Stimulated activated CD4-positive, alpha-beta T cell treated with anti-CD3 and anti-CD28 coated beads, Interleukin-12 subunit alpha, Interleukin-12 subunit beta, amount 100 ng/mL, for 4 hours (primary cell): ENCODE measurements around the gene SNRPD3.
"Not testable (repeated sequence)": the region's sequence is repeated elsewhere in the genome, so short reads cannot be mapped to it uniquely, and the experiment has no call there.

Experiments used
- DNase-seq: peaks from one replicate; pipeline ENCODE4 v3.0.0-alpha.2; 2020

The SNRPD3 gene

DNA sequence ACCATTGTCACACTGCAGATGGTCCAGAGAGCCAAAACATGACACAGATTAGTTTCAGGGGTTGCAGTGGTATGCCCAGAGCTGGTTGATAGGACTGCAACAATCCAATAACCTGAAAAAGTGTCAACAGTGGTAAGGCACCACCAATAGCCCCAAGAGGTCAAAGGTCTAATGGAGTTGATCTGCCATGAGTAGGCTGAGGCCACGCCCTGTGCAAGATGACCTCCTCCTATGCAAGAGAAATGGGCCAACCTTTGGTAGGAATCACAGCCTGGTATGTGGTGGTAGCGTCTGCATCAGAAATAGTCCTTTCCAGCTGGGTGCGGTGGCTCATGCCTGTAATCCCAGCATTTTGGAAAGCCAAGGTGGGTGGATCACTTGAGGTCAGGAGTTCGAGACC, 20.5 kb upstream of the SNRPD3 start:
- no peak for DNase-seq

DNA sequence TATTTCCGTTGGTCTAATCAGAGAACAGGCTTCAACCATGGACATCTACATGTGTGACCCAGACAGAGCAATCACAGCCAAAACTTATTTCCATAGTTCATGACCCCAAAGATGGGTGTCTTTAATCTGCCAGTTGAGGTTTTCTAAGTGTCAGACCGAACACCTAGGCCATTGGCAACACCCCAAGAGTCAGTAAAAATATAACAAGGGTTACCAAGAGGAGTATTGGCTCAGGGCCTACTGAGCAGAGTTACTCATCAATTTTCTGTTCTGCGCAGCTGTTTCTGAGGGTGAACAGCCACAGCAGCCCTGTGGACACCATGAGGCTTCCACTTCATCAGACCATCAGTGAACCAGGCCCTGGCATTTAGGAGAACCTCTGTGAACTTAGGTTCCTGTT, 19.7 kb upstream of the SNRPD3 start:
- no peak for DNase-seq

DNA sequence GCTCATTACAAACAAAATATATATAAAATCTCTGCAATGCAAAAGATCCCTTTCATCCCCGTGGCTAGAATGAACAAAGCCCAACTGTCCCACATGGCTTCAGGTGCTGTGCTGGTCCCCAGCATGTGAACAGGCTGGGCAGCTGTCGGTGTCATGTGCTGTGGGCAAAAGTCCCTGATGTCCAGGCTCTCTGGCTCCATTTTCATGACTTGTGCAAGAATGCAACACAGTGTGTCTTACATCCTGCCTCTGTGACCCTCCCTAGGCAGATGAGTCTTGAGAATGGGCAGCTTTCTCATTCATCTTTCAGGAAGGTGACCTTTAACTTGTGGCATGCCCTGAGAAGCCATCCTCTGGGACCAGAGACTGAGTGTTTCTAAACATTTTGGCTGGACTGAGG, 15.3 kb upstream of the SNRPD3 start:
- DNase-seq, result no peak

DNA sequence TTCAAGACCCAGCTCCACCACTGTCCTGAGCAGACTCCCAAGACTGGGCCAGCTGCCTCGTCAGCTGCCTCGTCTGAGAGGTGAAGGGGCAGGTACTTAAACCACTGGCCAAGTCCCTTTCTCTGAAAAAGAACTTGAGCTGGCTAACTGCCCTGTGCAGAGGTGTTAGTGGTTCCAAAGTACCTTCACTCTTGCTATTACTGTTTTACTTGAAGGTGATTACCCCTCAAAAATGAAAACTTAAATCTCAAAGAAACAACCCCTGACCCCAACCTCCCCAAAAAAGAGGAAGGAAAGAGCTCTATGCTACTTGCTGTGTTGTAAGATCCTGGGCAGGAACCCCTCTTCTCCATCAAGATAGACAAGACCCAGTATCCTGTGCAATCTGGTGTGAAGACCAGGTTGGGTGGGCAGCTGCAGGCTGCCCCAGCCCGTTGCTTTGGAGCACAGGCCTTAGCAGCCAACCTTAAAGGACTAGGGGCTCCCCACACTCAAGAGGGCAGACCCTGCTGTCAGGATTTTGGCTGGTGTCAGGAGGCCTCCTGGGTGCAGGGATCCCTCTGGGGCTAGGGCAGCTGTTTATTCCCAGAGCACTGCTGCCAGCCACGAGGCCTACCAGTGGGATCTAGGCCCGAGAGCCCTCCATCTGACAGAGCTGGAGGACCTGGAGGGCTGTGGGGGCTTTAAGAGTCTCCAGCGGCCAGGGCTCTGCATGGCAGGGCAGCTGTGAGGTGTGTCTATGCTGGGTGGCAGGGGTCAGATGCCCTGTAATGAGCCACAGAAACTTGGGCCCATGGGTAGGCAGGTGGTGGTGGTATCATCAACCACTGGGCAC, 13.9 kb upstream of the SNRPD3 start:
- DNase-seq, result no peak

DNA sequence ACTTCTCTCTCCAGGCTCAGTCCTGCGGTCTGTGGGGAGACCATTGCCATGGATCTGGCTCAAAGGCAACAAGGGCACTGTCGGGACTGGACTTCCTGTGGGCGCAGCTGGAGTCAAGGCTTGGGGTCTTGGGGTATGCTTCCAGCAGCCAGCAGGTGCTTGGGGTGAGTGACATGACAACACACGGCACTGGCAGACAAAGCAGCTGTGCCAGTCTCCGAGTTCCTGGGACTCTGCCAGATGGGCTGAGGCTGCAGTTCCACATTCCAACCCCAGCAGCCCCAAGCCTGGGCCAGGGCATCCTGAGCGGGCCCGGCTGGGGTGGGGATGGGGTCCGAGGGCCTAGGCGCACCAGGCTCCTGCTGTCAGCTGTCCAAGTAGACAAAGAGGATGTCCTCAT, 13.2 kb upstream of the SNRPD3 start:
- no peak for DNase-seq

DNA sequence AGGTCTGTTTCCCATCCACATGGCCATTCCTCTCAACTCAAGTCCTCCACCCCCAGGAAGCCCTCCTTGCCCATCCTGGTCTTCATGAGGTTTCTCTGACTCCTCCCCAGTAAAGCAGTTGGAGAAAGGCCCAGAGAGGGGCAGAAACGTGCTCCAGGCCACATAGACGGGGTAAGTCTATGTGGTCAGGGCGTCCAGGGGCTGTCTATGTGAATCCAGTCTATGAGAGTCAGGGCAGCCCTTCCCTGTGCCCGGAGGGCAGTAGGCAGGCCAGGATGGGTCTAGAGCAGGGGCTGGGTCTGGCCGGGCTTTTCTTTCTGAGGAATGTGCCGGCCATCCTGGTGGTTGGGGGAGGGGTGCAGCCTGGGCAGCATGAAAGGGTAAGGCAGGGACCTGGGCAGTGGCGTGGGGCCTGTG, 12.6 kb upstream of the SNRPD3 start:
- no peak for DNase-seq

DNA sequence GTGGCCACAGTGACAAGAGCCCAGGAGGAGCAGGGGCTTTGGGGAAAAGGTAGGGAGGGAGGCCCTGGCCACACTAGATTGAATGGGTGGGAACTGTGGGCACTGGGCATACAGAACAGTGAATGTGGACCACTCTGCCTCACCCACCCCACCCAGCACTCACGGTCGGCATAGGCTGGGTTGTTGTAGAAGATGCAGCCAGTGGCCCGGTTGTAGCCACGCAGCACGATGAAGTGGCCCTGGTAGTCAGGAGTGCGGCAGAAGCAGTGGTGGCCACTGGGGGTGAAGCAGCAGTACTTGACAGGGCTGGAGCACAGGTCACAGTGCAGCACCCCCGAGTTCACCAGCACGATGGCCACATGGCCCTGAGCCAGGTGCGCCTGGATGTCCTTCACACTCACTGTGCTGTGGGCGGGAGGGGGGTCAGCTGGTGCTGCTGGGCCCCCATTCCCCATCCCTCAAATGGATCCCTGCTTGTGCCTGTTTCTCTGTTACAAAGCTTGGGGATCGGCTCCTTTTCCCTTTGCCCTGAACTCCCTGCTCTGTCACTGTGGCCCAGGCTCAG, 12.0 kb upstream of the SNRPD3 start:
- no peak for DNase-seq

DNA sequence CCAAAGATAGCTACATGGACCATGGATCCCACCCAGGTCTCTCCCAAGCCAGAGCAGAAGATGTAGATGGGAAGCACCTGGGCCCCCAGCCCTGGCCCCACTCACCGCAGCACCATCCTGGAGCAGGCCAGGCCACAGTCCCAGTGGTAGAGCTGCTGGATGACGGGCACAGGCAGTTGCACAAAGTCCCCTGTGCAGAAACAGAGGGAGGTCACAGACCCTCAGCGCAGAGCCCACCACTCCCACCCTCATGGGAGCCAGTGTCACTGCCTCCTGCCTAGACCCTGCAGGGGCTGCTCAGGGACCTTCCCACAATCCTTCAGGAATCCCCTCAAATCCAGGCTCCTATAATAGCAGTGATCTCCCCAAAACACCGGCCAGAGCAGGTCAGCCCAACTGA, 7.0 kb upstream of the SNRPD3 start:
- DNase-seq, result no peak

DNA sequence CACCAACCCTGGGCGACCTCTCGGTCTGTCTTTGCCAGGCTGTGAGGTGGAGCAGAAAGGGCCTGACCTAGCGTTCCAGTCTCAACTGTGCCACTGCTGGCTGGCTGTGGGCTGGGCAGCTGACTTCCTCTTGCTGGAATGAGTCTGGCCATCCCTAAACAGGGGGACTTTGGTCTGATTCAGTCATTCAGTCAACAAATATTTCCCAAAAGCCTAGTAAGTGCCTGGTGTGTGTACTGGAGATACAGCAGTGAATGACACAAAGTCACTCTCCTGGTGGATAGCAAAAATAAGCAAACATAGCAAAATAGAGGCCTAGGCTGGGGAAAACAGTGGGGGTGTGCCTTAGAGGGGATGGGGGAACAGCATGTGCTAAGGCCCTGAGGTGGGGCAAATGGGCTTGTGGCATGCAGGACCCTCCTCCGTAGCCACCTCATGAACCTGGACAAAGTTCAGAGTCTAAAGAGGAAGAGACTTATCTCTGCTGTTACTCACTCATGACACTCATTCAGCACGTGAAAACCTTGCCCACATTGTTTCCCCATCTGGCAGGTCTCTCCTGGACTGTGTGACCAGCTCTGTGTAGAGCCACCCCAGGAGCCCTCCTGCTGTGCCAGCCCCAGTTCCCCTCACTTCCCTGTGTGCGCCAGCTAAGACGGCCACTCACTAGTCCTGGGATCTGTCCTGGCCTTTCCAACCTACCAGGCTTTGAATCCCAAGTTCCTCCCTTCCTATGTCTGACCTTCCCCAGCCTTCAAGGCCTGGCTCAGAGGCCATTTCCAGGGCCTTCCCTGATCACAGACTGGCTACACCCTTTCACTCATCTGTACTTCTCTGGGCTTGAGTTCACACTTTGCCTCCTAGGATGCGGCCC, 5.5 kb upstream of the SNRPD3 start:
- DNase-seq, result no peak

DNA sequence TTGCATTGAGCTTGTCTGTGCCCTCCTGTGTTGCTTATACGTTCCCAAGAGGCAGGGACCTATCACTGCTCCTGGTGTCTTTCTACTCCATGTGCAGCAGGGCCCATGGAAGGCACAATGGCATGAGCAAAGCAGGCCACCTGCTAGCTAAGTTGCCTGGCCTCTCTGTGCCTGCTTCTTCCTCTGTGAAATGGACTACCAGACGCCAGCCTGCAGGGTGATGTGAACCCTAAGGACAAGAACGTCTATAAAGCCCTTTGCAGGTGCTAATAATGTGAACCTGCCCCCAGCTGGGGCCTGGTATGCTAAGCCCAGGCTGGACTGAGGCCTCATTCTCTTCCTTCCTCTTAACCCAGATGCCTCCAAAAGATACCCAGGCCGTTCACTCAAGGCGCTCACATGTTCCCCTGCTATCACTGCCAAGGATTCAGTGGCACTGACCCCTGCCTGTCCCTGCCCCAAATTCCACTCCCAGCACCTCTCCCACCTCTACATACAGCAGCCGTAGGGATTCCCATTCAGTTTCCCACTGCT, 4.8 kb upstream of the SNRPD3 start:
- DNase-seq, result no peak

DNA sequence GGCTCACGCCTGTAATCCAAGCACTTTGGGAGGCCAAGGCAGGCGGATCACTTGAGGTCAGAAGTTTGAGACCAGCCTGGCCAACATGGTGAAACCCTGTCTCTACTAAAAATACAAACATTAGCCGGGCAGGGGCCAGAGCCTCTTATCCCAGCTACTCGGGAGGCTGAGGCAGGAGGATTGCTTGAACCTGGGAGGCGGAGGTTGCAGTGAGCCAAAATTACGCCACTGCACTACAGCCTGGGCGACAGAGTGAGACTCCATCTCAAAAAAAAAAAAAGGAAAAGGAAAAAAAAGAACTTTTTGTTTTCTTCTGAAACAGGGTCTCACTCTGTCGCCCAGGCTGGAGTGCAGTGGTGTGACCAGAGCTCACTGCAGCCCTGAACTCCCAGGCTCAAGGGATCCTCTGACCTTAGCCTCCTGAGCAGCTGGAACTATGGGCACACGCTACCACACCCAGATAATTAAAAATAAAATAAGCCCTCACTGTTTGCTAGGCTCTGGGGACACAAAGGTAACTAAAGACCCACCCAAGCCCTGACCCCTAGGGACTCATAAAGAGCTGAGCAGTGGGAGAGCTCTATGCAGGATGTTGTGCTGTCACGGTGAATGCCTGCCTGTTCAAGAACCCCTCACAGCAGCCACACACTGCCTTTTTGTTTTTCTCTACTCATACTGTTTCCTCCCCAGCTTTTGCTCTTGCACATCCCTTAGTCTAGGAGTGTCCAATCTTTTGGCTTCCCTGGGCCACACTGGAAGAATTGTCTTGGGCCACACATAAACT, 3.1 kb upstream of the SNRPD3 start:
- not testable (repeated sequence) for DNase-seq

DNA sequence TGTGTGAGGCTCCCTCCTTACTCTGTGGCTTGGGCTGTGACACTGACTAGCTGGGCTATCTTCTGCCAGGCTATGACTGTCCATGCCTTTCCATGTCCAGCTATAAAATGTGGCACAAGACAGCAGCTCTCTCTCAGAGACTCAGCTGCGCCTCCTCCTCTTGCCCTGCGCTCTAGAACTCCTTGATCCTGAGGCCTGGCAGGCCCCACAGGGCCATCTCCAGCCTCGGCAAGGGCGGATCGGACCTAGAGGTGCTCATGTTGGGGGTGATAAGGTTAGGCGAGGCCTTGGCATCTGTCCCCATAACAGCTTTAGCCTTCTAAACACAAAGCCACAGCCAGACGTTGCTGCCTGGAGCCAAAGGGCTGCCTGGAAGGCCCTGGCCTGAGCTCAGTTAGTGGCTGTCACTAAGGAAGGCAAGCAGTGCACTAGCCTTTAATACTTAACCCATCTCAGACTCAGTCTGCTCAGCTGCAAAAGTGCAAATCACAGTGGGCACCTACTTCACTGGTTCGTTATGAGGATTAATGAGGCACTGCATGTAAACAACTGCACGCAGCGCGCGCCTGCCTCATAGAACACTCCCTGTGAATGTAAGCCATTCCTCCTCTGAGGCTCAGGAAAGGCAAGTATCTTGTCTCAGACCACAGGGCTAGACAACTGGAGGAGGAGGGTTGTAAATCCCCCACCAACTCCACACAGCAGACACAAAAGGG, 2.0 kb upstream of the SNRPD3 start:
- no peak for DNase-seq

DNA sequence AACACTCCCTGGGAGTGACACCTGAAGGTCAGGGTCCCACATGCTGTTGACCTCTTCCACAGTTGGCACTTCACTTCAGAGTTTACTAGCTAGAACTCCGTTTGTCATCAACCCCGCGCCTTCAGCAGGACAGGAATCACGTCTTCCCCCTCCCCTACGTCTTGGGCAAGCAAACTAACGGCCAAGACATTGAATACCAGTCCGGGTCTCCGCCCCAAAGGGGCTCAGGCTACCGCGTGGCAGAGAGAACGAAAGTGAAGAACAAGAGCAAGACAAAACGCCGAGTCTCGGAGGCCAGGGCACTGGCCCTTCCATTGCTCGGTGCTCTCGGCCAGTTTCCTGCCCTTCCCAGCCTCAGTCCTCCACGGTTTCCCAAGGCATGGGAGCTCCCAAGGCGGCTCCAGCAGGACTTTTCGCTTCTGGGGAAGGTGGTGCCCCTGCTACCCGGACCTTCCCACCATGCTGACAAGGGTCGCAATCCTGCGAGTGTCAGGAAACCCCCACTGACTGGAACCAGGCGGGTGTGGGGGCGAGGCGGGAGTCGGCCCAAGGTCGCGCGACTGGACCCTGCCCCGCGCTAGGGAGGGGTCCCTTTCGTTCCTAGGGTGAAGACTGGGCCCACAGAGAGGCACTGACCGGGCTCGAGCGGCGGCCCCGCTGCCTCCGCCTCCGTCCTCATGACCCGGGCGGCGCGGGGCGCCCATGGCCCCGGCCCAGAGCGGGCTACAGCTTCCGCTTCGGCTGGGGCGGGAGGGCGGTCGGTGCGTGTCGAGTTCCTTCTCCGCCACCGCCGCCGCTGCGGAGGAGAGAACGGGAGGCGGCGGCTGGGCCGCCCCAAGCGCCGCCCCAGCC, 1.3 kb upstream of the SNRPD3 start, which contains the start of gene GUCD1:
Gene GUCD1 (minus strand): TSS at position 826 of the 852 bp plus-strand sequence. CDS start 147 bp downstream, at position 679.
- DNase-seq, result peak; percentile 22

DNA sequence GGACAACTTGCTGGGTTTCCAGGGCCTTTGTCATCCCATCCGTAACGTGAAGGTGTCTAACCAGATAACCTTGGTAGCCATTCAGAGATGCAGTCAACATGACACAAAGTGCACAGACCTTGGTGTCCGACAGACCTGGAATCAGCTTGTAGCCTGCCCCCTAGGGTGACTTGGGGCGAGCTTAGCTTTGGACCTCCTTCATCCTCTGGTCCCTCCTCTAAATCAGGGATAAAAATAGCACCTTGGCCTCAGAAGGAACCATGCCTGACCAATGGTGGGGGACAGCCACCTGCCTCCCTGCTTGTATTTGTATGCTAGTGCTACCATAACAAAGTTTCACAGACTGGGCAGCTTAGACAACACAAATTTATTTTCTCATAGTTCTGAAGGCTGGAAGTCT, 3.7 kb downstream of the SNRPD3 start:
- no peak for DNase-seq

DNA sequence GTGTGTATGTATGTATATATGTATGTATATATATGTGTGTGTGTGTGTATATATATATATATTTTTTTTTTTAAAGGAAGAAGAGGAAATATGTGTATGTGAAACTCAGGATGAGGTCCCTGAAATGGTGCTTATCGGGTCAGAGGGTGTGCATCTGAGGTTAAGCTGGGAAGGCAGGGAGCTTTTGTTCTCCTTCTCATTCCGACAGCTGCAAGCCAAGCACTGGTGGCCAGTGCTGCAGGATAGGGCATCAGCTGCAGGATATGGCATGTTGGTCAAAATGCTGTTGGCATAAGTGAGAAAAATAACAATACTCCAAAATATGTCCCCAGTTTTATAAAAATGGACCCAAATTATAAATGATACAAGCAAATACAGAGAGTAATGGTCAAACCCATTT, 7.4 kb downstream of the SNRPD3 start:
- no peak for DNase-seq

DNA sequence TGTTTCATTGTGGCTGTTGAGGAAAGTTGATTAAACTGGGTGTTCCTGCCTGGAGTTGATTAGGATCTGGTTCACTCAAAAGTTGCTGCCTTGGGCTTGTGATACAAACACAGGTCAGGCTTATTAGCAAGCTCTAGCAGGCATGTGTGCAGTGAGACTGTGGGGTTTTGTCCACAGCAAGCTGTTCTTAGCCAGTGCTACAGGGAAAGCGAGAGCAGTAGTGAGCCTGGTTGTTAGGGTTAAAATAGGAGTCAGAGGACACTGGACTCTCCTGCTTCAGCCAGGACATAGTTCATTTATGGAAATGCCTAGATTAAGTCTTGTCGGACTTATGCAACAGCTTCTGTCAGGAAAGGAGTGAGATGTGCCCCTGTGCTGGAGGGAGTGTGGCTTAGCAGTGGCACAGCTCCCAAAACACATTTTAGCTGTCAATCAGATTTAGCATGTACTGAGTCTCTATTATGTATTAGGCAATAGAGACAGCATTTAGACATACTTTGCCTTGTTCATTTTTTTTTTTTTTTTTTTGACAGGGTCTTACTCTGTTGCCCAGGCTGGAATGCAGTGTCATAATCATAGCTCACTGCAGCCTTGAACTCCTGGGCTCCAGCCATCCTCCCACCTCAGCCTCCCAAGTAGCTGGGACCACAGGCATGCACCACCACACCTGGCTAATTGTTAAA, 8.7 kb downstream of the SNRPD3 start:
- DNase-seq, result no peak

DNA sequence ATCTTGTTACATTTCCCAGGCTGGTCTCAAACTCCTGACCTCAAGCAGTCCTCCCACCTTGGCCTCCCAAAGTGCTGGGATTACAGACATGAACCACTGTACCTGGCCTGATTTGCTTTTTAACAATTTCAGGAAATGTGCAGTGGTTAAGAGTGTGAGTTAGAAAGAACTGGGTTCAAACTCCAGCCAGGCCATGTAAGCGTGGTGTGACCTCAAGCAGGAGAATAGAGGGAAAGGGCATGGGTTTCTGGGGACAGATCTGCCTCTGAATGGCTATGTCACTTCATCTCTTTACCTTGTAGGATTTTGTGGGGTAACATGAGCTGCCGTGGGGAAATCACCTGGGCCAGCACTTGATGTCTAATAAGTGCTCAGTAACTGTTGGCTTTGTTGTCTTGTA, 9.3 kb downstream of the SNRPD3 start:
- no peak for DNase-seq

DNA sequence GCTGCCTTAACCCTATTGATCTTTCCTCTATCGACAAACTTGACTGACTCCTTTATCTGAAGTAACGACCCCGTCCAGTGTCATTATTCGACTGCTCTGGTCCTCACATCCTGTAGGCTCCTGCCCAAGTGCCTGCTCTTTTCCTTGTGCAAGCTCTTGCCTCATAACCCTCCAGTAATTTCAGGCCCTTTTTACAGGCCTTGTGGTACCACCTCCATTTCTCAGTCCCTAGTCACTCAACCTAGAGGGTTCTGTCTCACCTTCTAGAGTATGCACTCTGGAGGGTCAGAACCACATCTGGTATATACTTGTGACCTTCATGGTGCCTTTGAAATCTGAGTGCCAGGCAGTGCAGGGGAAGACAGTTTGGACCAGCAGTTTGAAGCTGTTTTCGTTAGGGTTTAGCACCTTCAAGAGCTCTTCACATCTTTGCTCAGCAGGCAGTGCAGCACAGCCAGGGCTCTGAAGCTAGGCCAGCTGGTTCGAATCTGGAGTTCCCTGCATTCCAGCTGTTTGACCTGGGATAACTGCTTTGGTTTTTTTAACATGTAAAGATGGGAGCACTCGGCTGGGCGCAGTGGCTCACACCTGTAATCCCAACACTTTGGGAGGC, 11.2 kb downstream of the SNRPD3 start:
- no peak for DNase-seq

DNA sequence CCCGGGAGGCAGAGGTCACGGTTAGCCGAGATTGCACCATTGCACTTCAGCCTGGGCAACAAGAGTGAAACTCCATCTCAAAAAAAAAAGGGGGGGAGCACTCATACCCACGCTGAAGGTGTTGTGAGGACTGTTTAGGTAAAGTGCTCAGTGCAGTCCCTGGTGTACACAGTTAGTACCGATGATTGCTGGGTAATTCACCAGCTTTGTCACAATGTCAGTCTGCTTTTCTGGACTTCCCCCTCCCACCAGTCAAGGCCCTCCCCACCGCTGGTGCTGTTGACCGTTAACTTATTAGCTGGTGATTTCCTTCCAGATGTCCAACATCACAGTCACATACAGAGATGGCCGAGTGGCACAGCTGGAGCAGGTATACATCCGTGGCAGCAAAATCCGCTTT, 11.9 kb downstream of the SNRPD3 start:
- DNase-seq, result no peak

DNA sequence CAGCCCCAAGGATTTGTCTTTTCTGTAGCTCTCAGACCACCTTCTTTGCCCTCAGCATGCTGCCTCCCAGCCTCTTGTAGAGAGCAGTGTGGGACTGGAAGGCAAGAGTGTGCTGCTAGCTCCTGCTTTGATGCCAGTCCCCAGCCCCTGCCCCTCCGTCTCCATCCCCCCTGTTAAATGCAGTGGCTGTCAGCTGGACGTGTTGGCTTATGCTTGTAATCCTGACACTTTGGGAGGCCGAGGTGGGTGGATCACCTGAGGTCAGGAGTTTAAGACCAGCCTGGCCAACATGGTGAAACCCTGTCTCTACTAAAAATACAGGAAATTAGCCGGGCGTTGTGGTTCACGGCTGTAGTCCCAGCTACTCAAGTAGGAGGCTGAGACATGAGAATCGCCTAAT, 15.5 kb downstream of the SNRPD3 start:
- DNase-seq, result no peak
